Activated T-helper 1 cell treated with anti-CD3 and anti-CD28 coated beads, Interleukin-12 subunit alpha, Interleukin-12 subunit beta, Interleukin-2, Interleukin-4 antibody, amounts not matched to agents 30 ng/mL and 10 ng/mL and 1 ng/mL, durations not matched to agents 14 hours and 24 hours and 36 hours (primary cell): ENCODE measurements around the gene PXMP4. TPM values are rescaled to one million over a fixed set of nuclear protein-coding genes. Genes with fewer than 3 reads are reported as not detected.

ENCODE experiments used
- DNase-seq: peaks from one replicate; pipeline ENCODE4 v3.0.0; 2021; ENCODE audit warnings: low spot score
- H3K27ac Mint-ChIP-seq: one replicate; pipeline ENCODE4 v1.8.0; 2021; ENCODE audit warnings: mild to moderate bottlenecking, mixed read lengths
- H3K27me3 Mint-ChIP-seq: one replicate; pipeline ENCODE4 v1.8.0; 2022; ENCODE audit warnings: mild to moderate bottlenecking, moderate library complexity, mixed read lengths; ENCODE audit not compliant: insufficient read depth
- H3K36me3 Mint-ChIP-seq: one replicate; pipeline ENCODE4 v1.8.0; 2021; ENCODE audit warnings: low read depth, mixed read lengths
- H3K4me1 Mint-ChIP-seq: one replicate; pipeline ENCODE4 v1.8.0; 2021; ENCODE audit warnings: low read depth, mixed read lengths
- H3K4me3 Mint-ChIP-seq: one replicate; pipeline ENCODE4 v1.8.0; 2021; ENCODE audit warnings: mild to moderate bottlenecking, moderate library complexity, mixed read lengths
- H3K9me3 Mint-ChIP-seq: one replicate; pipeline ENCODE4 v1.8.0; 2021; ENCODE audit warnings: mixed read lengths
- intact Hi-C: fragments of 100-400 bp; cut with micrococcal nuclease; formaldehyde crosslinking; loops from one replicate; pipeline ENCODE4 v1.15.1; 2024
- total RNA-seq: library from RNA; stranded (reverse); gene quantifications from 2 replicates; pipeline ENCODE4 v1.2.3, GENCODE V29; 2022

PXMP4 gene
- total RNA-seq, 1 donor from 2014 or later, result 7.3 TPM

DNA sequence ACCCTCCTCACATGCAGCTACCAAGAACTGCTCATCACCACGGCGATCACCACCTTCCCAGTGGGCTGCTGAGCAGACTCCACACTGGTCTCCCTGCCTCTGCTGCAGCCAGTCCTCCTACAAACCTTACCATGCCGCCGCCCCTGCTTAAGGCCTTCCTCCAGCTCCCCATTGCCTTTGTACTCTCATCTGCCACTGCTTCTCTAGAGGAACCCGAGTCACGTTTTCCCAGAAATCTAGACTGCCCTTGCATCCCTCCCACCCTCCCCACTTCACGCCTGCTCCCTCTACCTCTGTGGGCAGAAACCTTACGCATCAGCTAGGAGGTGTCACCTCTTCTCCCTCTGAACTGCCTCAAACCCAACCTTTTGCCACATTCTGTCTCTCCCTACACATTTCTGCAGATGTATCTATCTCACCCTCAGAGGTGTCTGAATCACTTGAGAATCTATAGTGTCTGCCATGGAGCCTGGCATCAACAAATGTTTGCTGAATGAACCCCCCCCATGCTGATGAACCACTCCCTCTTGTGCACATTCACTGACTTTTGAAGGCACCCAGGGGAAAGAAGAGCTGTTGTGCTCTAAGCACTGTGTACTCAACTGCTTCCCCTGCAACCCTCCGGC, 38.3 kb downstream of the PXMP4 start:
- intact Hi-C loops, result no loop called here
- Mint-ChIP-seq H3K27me3 (no peaks in the 10 kb centered on the region), H3K36me3 (peaks cover 27% of the 10 kb centered on the region), H3K4me3 (peak overlapping the region; percentile 32), H3K27ac (peak overlapping the region; percentile 76), H3K9me3 (no peaks in the 10 kb centered on the region), H3K4me1 (peaks cover 71% of the 10 kb centered on the region)
- DNase-seq, result no peak

DNA sequence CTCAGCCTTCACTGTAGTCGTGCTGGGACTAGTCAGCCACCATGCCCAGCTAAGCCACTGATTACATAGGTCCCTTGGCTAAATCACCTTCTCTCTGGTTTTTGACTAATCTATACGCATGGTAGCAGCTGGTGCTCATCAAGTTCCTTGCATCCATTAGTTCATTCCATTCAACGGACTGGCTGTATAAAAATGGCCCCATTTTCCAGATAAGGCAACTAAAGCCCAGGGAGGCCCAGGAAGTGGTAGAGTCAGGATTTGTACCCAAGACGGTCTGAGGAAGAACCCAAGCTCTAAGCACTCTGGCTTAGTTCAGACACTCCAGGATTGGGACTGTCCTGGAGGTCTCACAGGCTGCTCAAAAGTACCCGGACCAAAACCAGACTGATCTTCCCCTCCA, 38.8 kb downstream of the PXMP4 start:
- H3K4me1 Mint-ChIP-seq, result peaks cover 66% of the 10 kb centered on the region
- no peak for DNase-seq
- H3K27me3 Mint-ChIP-seq, result no peaks in the 10 kb centered on the region
- intact Hi-C loops, result no loop called here
- peaks cover 27% of the 10 kb centered on the region for H3K36me3 Mint-ChIP-seq
- H3K4me3 Mint-ChIP-seq, result peak overlapping the region; percentile 9
- H3K9me3 Mint-ChIP-seq, result no peaks in the 10 kb centered on the region
- H3K27ac Mint-ChIP-seq, result peak overlapping the region; percentile 76

DNA sequence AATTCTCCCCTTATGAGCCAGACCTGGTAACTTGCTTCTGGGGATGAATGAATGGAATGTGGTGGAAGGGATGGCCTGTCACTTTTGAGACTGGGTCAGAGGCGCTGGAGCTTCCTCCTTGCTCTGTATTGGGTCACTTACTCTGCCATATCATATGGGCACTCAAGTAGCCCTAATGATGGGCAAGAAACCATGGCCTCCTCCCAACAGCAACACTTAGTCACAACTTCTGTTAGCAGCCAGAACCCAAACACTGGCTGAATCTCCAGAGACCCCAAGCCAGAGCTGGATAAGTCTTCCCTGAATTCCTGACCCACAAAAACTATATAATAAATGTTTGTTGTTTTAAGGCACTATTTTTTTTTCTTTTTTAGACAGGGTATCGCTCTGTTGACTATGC, 39.4 kb downstream of the PXMP4 start:
- Mint-ChIP-seq H3K4me1 (peaks cover 66% of the 10 kb centered on the region), H3K4me3 (peak overlapping the region; percentile 66)

DNA sequence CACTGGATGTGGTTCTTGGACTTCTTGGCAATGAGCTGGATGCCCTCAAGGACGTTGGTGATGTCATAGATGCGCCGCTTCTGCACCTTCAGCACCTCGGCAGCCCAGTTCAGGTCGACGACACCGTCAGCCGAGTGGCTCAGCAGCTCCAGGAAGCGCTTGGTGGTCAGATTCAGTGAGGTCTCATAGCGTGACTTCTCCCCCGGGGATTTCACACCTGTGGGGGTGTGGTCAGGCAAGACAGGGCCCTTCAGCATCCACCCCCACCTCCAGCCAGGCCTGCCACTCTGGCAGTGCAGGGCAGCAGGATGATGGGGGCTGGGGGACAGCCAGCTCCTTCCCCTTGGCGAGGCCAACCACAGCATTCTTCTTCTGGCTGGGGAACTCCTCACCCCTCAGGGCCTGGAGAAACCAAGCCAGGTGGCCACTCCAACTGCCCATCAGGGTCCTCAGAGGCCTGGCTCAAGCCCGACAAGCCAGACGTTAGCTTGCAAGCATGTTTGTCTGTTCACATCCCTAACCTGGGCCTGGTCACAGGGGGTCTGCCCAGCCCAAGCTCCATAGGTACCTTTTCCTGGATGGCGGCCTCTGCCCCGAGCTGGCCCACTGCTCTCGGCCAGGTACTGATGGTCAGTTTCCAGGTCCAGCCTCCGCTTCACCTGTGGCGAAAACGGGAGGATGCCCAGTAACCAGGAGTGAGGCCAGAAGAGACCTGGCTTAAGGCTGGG, 40.2 kb downstream of the PXMP4 start:
- Mint-ChIP-seq H3K4me3 (peak overlapping the region; percentile 51), H3K9me3 (no peaks in the 10 kb centered on the region), H3K27ac (peak overlapping the region; percentile 89), H3K36me3 (peaks cover 31% of the 10 kb centered on the region), H3K27me3 (no peaks in the 10 kb centered on the region), H3K4me1 (peaks cover 67% of the 10 kb centered on the region)
- DNase-seq, result peak; percentile 63
- intact Hi-C loops, result no loop called here

More for the DNA sequence above, 39.4 kb downstream of the PXMP4 start:
- DNase-seq, result no peak
- Mint-ChIP-seq H3K27me3 (no peaks in the 10 kb centered on the region), H3K9me3 (no peaks in the 10 kb centered on the region), H3K27ac (peak overlapping the region; percentile 76), H3K36me3 (peaks cover 27% of the 10 kb centered on the region)
- intact Hi-C loops, result no loop called here

DNA sequence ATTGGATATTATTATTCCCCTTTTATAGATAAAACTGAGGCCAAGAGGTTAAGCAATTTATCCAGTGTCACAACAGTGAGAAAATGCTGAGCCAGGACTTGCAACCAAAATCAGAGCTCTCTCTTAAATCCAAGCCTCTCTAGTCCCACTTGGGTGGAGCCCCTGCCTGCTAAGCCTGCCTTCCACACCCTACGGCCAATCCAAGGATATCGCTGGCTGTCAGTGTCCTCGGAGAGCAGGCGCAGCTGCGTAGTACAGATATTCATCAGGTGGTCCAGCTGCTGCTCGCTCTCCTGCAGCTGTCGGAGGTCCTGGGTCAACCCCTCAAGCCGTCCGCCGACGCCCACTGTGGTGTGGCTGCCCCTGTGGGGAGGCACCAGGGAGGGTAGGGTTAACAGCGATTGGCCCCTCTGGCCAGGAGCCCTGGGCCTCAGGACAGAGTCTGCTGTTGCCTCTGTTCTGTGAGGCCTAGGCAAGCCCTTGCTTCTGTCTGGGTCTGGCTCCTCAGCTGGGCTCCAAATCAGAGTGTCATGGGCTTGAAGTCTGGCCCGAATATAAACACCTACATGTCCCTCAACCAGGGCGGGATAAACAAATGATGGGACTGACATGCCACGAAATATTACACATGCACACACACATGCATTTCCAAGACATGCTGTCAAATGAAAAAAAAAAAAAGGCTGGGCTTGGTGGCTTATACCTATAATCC, 42.0 kb downstream of the PXMP4 start:
- Mint-ChIP-seq H3K36me3 (peaks cover 29% of the 10 kb centered on the region), H3K4me1 (peaks cover 66% of the 10 kb centered on the region), H3K27ac (peak overlapping the region; percentile 29), H3K9me3 (no peaks in the 10 kb centered on the region), H3K27me3 (no peaks in the 10 kb centered on the region), H3K4me3 (no peak overlapping the region)
- intact Hi-C loops, result no loop called here
- DNase-seq, result no peak

DNA sequence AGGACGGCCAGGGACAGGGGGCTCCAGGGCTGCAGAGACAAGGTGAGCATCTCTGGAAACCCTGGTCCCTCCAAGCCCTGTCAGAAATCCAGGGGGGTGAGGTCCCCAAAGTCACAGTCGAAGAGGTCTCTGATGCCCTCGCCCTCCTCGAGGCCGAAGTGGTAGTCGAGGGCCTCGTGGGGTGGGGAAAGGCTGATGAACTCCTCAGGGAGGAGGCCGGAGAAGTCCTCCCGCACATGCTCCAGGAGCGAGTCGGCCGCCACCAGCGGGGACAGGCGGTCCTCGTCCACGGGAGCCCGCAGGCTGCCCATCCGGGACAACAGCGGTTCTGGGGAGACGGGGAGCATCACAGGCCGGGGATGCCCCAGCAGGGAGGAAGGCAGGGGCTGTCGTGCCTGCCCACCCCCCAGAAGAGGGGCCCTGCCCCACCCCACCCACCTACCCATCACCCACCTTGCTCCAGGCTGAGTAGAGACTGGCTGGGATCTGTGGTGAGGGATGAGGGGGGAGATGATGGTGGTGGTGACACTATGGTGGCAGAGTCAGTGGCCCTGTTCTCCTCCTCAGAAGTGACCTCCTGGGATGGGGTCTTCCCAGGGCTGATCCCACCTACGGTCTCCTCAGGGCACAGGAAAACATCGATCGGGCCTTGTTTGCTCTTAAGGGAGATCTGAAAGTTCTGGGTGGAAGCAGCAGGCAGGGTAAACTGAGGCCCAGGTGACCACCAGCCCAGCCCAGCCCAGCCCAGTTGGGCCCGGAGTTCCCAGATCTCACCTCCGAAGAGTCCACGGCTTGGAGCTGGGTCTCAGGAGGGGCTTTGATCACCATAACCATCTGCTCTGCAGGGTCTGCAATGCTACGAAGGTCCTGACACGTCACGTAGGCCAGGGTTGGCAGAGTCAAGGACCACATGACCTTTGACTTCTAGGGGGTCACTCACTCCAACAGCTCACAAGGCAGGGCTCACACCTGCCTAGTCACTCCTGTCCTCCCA, 43.2 kb downstream of the PXMP4 start:
- H3K4me1 Mint-ChIP-seq, result peaks cover 69% of the 10 kb centered on the region
- no peak overlapping the region for H3K27ac Mint-ChIP-seq
- no peak overlapping the region for H3K4me3 Mint-ChIP-seq
- H3K9me3 Mint-ChIP-seq, result no peaks in the 10 kb centered on the region
- intact Hi-C loops, result no loop called here
- DNase-seq, result no peak
- H3K27me3 Mint-ChIP-seq, result no peaks in the 10 kb centered on the region
- peaks cover 29% of the 10 kb centered on the region for H3K36me3 Mint-ChIP-seq

DNA sequence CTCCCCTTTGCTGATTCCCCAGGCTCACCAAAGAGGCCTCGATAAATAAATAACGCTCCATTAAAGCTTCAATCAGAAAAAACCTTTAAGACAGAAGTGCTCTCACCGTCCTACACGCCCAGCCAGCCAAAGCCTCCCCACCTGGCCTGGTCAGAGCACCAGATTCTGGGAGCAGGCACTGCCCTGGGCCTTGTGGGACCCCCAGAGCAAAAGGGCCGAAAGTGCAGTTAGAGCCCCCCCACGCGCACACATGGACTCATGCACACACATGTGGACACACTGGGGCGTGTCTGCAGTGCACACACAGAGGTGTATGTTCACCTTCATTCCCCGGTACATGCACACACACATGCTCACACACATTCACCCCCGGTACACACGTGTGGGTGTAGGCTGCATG, 44.0 kb downstream of the PXMP4 start:
- Mint-ChIP-seq H3K27me3 (no peaks in the 10 kb centered on the region), H3K4me1 (peaks cover 63% of the 10 kb centered on the region), H3K27ac (no peak overlapping the region), H3K9me3 (no peaks in the 10 kb centered on the region), H3K36me3 (peaks cover 24% of the 10 kb centered on the region), H3K4me3 (no peak overlapping the region)
- no peak for DNase-seq
- intact Hi-C loops, result no loop called here

DNA sequence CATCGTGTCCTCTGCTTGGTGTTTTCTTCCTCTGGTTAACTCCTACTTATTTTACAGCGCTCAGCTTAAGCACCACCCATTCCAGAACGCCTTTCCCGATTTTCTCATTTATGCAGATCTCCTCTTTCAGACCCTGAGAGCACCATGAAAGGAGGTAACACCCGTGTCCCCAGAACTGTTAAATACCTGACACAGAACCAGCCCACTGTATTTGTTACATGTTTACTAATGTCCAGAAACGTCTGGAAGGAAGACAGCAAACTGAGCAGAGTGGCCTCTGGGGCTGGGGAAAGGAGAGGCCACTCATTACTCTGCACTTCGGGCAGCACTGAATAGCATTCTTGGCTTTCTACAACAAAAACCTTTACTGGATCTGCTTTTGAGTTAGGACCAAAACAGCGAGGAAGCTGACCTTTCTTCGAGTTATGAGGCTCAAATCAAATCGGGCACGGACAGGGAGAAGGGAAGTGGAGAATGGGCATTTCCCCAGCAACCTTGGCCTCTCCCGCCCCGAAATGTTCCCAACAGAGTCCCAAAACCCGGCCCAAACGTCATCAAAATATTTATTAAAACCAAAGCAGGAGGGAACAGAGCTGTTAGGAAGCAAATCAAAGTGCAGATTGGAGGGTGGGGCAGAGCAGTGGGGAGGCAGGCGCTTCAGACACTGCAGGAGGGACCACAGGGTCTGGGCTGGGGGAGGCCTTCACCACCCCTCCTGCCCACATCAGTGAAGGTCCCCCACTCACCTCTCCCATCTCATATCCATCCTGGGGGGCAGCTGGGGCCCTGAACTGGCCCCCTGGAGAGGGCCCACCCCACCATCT, 44.8 kb downstream of the PXMP4 start:
- no peaks in the 10 kb centered on the region for H3K9me3 Mint-ChIP-seq
- no peaks in the 10 kb centered on the region for H3K27me3 Mint-ChIP-seq
- H3K4me1 Mint-ChIP-seq, result peaks cover 55% of the 10 kb centered on the region
- peak overlapping the region; percentile 76 for H3K4me3 Mint-ChIP-seq
- no peak for DNase-seq
- H3K27ac Mint-ChIP-seq, result peak overlapping the region; percentile 66
- intact Hi-C loops, result no loop called here
- H3K36me3 Mint-ChIP-seq, result peaks cover 22% of the 10 kb centered on the region

DNA sequence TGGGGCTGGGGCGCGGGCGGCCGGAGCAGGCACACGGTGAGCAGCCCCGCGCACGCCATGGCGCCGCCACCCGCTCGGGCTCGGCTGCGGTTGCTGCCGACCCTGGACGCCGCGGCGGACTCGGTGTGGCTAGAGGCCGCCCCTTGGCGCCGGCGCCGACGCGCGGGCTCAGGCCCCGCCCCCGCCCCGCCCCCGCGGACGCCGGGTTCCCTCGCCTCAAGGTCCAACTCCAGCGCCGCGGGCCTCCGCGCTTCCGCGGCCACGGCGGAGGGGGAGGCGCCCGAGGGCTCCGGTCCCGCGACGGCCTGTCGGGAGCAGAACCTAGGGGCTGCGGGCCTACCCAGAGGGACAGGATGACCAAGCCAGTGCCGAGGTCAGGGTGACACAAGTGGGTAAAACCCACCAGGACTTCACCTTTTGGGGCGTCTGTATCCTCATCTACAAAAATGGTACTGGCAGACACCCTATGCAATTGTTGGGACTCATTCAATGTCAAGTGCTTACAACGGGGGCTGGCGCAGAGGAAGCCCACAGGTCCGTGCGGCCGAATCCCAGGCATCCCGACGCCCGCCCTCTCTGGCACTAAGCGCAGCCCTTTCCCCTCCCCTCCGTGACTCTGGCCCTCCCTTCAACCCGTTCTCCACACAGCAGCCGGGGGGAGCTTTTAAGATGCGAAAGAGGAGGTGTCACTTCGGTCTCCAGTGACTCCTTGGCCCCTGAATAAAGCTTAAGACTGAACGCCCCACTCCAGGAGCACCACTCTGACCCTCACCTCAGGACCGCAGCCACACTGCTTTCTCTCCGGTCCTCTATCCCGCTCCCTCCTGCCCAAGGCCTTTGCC, 45.6 kb downstream of the PXMP4 start, which contains the start of gene NECAB3:
TSS of gene NECAB3 (minus strand) at position 135 of the 842 bp plus-strand sequence. CDS start at position 59, 76 bp downstream.
- Mint-ChIP-seq H3K9me3 (no peaks in the 10 kb centered on the region), H3K4me3 (peak within 1 kb of the TSS; percentile 91), H3K27ac (peak within 1 kb of the TSS; percentile 87), H3K27me3 (no peaks in the 10 kb centered on the region), H3K36me3 (peaks cover 24% of the 10 kb centered on the region), H3K4me1 (peaks cover 54% of the 10 kb centered on the region)
- peak; percentile 73 for DNase-seq
- intact Hi-C loops, result loop anchor here (1.0 kb wide), 2 partner anchors 8 to 11 kb away; partner anchors contain the start of gene ACTL10

DNA sequence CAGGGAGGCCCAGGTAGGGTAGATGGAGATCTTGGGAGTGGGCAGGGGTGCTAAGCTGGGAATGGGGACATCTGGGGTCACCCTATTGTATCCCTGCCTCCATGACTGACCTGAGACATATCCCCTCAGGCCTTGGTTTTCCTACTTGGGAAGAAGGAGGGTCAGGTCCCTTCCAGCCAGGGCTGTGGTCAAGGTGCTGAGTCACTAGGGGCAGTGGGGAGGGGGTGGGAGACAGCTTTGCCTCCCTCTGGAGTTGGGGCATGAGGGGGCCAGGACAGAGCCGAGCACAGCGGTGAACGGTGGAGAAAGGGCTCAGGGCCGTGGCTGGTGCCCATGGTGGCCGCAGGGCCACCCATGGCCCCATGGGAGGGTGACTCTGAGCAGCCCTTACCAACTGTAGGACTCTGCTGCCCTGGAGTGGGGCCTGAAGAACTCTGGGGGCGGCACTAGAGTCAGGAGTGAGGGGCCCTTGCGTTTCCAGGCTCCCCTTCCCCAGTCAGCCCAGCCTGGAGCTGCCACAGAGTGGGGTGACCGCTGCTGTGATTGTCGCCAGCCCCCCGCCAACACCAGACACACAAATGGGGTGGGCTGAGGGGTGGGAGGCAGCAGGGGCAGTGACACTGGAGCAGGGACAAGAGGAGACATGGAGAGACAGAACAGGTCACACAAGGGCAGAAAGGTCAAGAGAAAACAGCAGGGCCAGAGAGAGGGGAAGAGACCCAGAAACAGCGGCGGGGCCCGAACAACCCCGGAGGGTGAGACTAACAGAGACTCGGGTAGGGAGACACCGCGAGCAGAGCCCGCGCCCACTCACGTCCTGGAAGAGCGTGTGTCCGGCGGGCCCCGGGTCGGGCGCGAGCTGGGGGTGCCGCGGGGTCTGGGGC, 46.5 kb downstream of the PXMP4 start:
- Mint-ChIP-seq H3K36me3 (peaks cover 19% of the 10 kb centered on the region), H3K4me1 (peaks cover 49% of the 10 kb centered on the region), H3K27me3 (no peaks in the 10 kb centered on the region), H3K27ac (peak overlapping the region; percentile 87), H3K9me3 (no peaks in the 10 kb centered on the region), H3K4me3 (peak overlapping the region; percentile 91)
- DNase-seq, result no peak
- intact Hi-C loops, result loop anchor here (1.0 kb wide), 2 partner anchors 7 to 12 kb away; partner anchors contain the start of gene ACTL10
